ENCODE results near the gene BTN1A1.

DNA sequence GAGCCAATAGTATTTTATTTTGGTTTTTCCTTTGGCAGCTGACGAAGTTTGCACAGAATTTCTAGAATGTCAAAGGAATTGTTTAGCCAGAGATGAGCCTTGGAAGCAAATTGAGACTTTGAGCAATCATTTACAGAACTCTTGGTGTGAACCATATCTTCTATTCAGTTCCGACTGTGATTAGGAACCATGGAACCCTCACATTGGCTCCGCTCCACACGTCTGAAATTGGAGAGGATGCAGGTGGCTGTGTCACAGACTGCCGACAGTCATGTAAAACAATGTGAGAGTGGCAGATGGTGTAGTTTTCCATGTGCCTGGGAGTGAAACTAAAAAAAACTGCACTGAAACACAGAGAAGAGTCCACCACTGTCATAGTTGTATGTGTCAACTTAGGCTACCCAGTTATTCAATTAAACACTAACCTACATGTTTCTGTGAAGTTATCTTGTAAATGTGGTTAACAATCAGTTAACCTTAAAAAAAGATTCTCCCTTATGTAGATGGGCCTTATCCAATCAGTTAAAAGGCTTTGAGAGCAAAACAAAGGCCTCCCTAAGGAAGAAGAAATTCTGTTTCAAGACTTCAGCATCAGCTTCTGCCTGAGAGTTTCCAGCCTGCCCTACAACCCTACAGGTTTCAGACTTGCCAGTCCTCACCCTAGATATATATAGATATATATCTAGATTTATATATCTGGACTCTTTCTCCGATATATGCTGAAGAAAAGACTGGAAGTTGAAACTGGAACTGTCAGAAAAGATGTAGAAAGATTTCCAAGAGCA is 34.8 kb downstream of the BTN1A1 start:
- TF ChIP-seq, protein P1, sequence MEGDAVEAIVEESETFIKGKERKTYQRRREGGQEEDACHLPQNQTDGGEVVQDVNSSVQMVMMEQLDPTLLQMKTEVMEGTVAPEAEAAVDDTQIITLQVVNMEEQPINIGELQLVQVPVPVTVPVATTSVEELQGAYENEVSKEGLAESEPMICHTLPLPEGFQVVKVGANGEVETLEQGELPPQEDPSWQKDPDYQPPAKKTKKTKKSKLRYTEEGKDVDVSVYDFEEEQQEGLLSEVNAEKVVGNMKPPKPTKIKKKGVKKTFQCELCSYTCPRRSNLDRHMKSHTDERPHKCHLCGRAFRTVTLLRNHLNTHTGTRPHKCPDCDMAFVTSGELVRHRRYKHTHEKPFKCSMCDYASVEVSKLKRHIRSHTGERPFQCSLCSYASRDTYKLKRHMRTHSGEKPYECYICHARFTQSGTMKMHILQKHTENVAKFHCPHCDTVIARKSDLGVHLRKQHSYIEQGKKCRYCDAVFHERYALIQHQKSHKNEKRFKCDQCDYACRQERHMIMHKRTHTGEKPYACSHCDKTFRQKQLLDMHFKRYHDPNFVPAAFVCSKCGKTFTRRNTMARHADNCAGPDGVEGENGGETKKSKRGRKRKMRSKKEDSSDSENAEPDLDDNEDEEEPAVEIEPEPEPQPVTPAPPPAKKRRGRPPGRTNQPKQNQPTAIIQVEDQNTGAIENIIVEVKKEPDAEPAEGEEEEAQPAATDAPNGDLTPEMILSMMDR (IDR thresholded peaks at IDR 0.05; ENCODE audit: insufficient read depth, low read depth, low read length), result no peak
- TF ChIP-seq EZH2 (IDR thresholded peaks at IDR 0.05; ENCODE audit: insufficient read depth, low read length), result no peak

All from astrocyte (in vitro differentiated cells and primary cell).